ENCODE data around the gene HOXC11.

GRCh38 chr12:53935383-53936341, 37.3 kb upstream of the HOXC11 start:
- TF ChIP-seq, protein P1, sequence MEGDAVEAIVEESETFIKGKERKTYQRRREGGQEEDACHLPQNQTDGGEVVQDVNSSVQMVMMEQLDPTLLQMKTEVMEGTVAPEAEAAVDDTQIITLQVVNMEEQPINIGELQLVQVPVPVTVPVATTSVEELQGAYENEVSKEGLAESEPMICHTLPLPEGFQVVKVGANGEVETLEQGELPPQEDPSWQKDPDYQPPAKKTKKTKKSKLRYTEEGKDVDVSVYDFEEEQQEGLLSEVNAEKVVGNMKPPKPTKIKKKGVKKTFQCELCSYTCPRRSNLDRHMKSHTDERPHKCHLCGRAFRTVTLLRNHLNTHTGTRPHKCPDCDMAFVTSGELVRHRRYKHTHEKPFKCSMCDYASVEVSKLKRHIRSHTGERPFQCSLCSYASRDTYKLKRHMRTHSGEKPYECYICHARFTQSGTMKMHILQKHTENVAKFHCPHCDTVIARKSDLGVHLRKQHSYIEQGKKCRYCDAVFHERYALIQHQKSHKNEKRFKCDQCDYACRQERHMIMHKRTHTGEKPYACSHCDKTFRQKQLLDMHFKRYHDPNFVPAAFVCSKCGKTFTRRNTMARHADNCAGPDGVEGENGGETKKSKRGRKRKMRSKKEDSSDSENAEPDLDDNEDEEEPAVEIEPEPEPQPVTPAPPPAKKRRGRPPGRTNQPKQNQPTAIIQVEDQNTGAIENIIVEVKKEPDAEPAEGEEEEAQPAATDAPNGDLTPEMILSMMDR (IDR thresholded peaks at IDR 0.05): no peak
- TF ChIP-seq EP300 (IDR thresholded peaks at IDR 0.05): no peak

All from gastroesophageal sphincter (tissue), 3 donors.